Naive thymus-derived CD4-positive, alpha-beta T cell (primary cell): ENCODE results near the gene SRMS. TPM values are rescaled to one million over a fixed set of nuclear protein-coding genes. Genes with fewer than 3 reads are reported as not detected.
A peak's percentile ranks its signal among the peaks of the same experiment; 100 is the strongest.

ENCODE experiments used
- ATAC-seq: fragments of 150-1000 bp; cut with Tn5 transposase; 2 replicates; pipeline ENCODE4 v1.10.0; 2021; ENCODE audit warnings: mild to moderate bottlenecking, moderate library complexity
- CTCF ChIA-PET: fragments of 350-600 bp; sonication (Branson Sonifier 250); formaldehyde crosslinking; loops from one replicate; lab custom pipeline; 2021; ENCODE audit warnings: antibody characterized with exemption; lab: Charles Lee
- POLR2A ChIA-PET: fragments of 350-600 bp; sonication (Branson Sonifier 250); formaldehyde crosslinking; loops from one replicate; lab custom pipeline; 2021; ENCODE audit warnings: antibody characterized with exemption, inconsistent platforms; lab: Charles Lee
- DNase-seq, 9 donors: peaks; one replicate each; pipeline versions ENCODE4 v3.0.0 to v3.0.0-alpha.2; 2020 to 2022; ENCODE audit warnings: mixed read lengths in 1 of 9
- H3K27ac ChIP-seq: one replicate; pipeline ENCODE4 v1.7.0; 2013; ENCODE audit warnings: mild to moderate bottlenecking, low read depth, low read length, moderate library complexity
- H3K27me3 ChIP-seq, 2 donors: one replicate each; pipeline ENCODE4 v1.7.0; 2013; ENCODE audit warnings: low read length in 2 of 2, mild to moderate bottlenecking in 2 of 2, moderate library complexity in 2 of 2; ENCODE audit not compliant: control insufficient read depth in 2 of 2, insufficient read depth in 2 of 2
- H3K36me3 ChIP-seq, 3 experiments: 1 replicate in 2 of 3; 2 replicates in 1 of 3; pipeline ENCODE4 v1.7.0; 2013; ENCODE audit warnings: low read length in 3 of 3, mild to moderate bottlenecking in 3 of 3, moderate library complexity in 1 of 3; ENCODE audit not compliant: insufficient read depth in 3 of 3, control insufficient read depth in 2 of 3
- H3K4me1 ChIP-seq, 2 donors: one replicate each; pipeline ENCODE4 v1.7.0; 2013; ENCODE audit warnings: low read length in 2 of 2, mild to moderate bottlenecking in 2 of 2, moderate library complexity in 1 of 2; ENCODE audit not compliant: control insufficient read depth in 2 of 2, insufficient read depth in 2 of 2
- H3K4me3 ChIP-seq: 2 replicates; pipeline ENCODE4 v1.7.0; 2013; ENCODE audit warnings: mild to moderate bottlenecking, low read length
- H3K9me3 ChIP-seq, 3 experiments: 1 replicate in 2 of 3; 2 replicates in 1 of 3; pipeline ENCODE4 v1.7.0; 2013; ENCODE audit warnings: low read length in 3 of 3; ENCODE audit not compliant: control insufficient read depth in 2 of 3
- H3K27ac Mint-ChIP-seq, 9 donors: one replicate each; pipeline ENCODE4 v1.8.0; 2020 to 2022; ENCODE audit warnings: mixed read lengths in 9 of 9, mild to moderate bottlenecking in 8 of 9, moderate library complexity in 5 of 9, inconsistent platforms in 2 of 9
- H3K27me3 Mint-ChIP-seq, 5 donors: one replicate each; pipeline ENCODE4 v1.8.0; 2021 to 2022; ENCODE audit warnings: mixed read lengths in 5 of 5, mild to moderate bottlenecking in 1 of 5
- H3K36me3 Mint-ChIP-seq, 5 donors: one replicate each; pipeline ENCODE4 v1.8.0; 2020 to 2022; ENCODE audit warnings: mixed read lengths in 5 of 5, mild to moderate bottlenecking in 3 of 5, inconsistent platforms in 1 of 5
- H3K4me1 Mint-ChIP-seq, 7 donors: one replicate each; pipeline ENCODE4 v1.8.0; 2020 to 2022; ENCODE audit warnings: mixed read lengths in 7 of 7, mild to moderate bottlenecking in 3 of 7, inconsistent platforms in 1 of 7
- H3K4me3 Mint-ChIP-seq, 10 donors: one replicate each; pipeline ENCODE4 v1.8.0; 2020 to 2022; ENCODE audit warnings: mild to moderate bottlenecking in 10 of 10, mixed read lengths in 10 of 10, moderate library complexity in 6 of 10, inconsistent platforms in 2 of 10
- H3K9me3 Mint-ChIP-seq, 11 donors: one replicate each; pipeline ENCODE4 v1.8.0; 2020 to 2022; ENCODE audit warnings: mixed read lengths in 11 of 11, mild to moderate bottlenecking in 4 of 11, inconsistent platforms in 1 of 11, moderate library complexity in 1 of 11
- intact Hi-C, 2 donors: fragments of 100-400 bp; cut with micrococcal nuclease; formaldehyde crosslinking; loops; one replicate each; pipeline ENCODE4 v1.15.1; 2023
- polyA plus RNA-seq, 2 donors: library from polyadenylated mRNA; unstranded; fragments of 300-500 nt; fragmentation: Illumina TruSeq; gene quantifications; one replicate each; pipeline ENCODE4 v1.2.3, GENCODE V29; 2021
- total RNA-seq, 6 experiments: library from RNA in 5 of 6; stranded (reverse) in 5 of 6; gene quantifications; 1 replicate in 5 of 6; 2 replicates in 1 of 6; pipeline ENCODE4 v1.2.3 and lab custom pipeline; 2021 to 2026

SRMS gene
- total and polyA plus RNA-seq, 7 experiments from 2014 or later = 0.24 TPM; not detected in 6

GRCh38 chr20:63579017-63579694 lies 31.6 kb upstream of the SRMS start:
- Mint-ChIP-seq H3K4me3 (no peak overlapping the region), H3K4me1 (peaks cover 0 to 14% (median 11%) of the 10 kb centered on the region in 7 donors), H3K27me3 (peaks cover 0 to 47% (median 0%) of the 10 kb centered on the region in 5 donors), H3K36me3 (no peaks in the 10 kb centered on the region), H3K9me3 (no peaks in the 10 kb centered on the region), H3K27ac (peak overlapping the region in 1 of 9 donors; percentile 31)
- Histone ChIP-seq H3K27ac (no peak overlapping the region), H3K4me3 (no peak overlapping the region), H3K9me3 (no peaks in the 10 kb centered on the region), H3K27me3 (no peaks in the 10 kb centered on the region), H3K4me1 (peaks cover 5 to 10% of the 10 kb centered on the region in 2 donors), H3K36me3 (no peaks in the 10 kb centered on the region)
- ATAC-seq (no peak), DNase-seq (no peak)
- ChIA-PET POLR2A (no interaction called here), CTCF (interaction anchor here (0.6 to 0.7 kb wide), 2 partner anchors 8 to 355 kb away, joined by 3 to 6 read pairs; no protein-coding TSS in a partner anchor)
- intact Hi-C loops = no loop called here

GRCh38 chr20:63578224-63579016 lies 30.9 kb upstream of the SRMS start:
- Histone ChIP-seq H3K4me1 (peaks cover 7 to 11% of the 10 kb centered on the region in 2 donors), H3K36me3 (no peaks in the 10 kb centered on the region), H3K27me3 (no peaks in the 10 kb centered on the region), H3K27ac (no peak overlapping the region), H3K4me3 (no peak overlapping the region), H3K9me3 (no peaks in the 10 kb centered on the region)
- ATAC-seq (no peak), DNase-seq (no peak)
- ChIA-PET CTCF (no interaction called here), POLR2A (no interaction called here)
- intact Hi-C loops = no loop called here
- peaks cover 0 to 14% (median 11%) of the 10 kb centered on the region in 7 donors for H3K4me1 Mint-ChIP-seq
- no peaks in the 10 kb centered on the region for H3K9me3 Mint-ChIP-seq
- peaks cover 0 to 43% (median 0%) of the 10 kb centered on the region in 5 donors for H3K27me3 Mint-ChIP-seq
- H3K4me3 Mint-ChIP-seq = peak overlapping the region in 1 of 10 donors; percentile 39
- no peak overlapping the region for H3K27ac Mint-ChIP-seq
- H3K36me3 Mint-ChIP-seq = no peaks in the 10 kb centered on the region

GRCh38 chr20:63577317-63577894 lies 29.9 kb upstream of the SRMS start:
- CTCF ChIA-PET = interaction anchor here (0.6 kb wide), 1 partner anchor 40 kb away, joined by 8 read pairs; no protein-coding TSS in a partner anchor
- H3K9me3 ChIP-seq = no peaks in the 10 kb centered on the region
- H3K27me3 ChIP-seq = no peaks in the 10 kb centered on the region
- peaks cover 0 to 4% (median 0%) of the 10 kb centered on the region in 3 experiments for H3K36me3 ChIP-seq
- Mint-ChIP-seq H3K4me1 (peaks cover 0 to 14% (median 11%) of the 10 kb centered on the region in 7 donors), H3K27me3 (peaks cover 0 to 39% (median 0%) of the 10 kb centered on the region in 5 donors), H3K36me3 (no peaks in the 10 kb centered on the region), H3K4me3 (no peak overlapping the region), H3K9me3 (no peaks in the 10 kb centered on the region), H3K27ac (no peak overlapping the region)
- ATAC-seq (no peak), DNase-seq (no peak)
- H3K4me3 ChIP-seq = no peak overlapping the region
- intact Hi-C loops = no loop called here
- H3K4me1 ChIP-seq = peaks cover 13 to 17% of the 10 kb centered on the region in 2 donors
- POLR2A ChIA-PET = no interaction called here
- no peak overlapping the region for H3K27ac ChIP-seq

GRCh38 chr20:63576311-63576710 lies 28.8 kb upstream of the SRMS start:
- no peak for ATAC-seq
- peaks cover 0 to 12% (median 0%) of the 10 kb centered on the region in 3 experiments for H3K36me3 ChIP-seq
- Mint-ChIP-seq H3K4me3 (peak overlapping the region in 4 of 10 donors; percentile 8 to 59 (median 24)), H3K4me1 (peaks cover 0 to 14% (median 11%) of the 10 kb centered on the region in 7 donors), H3K27me3 (peaks cover 0 to 39% (median 0%) of the 10 kb centered on the region in 5 donors), H3K27ac (peak overlapping the region in 1 of 9 donors; percentile 31), H3K9me3 (no peaks in the 10 kb centered on the region), H3K36me3 (no peaks in the 10 kb centered on the region)
- H3K9me3 ChIP-seq = no peaks in the 10 kb centered on the region
- H3K27ac ChIP-seq = no peak overlapping the region
- ChIA-PET CTCF (interaction anchor here (0.7 kb wide), 1 partner anchor 71 kb away, joined by 4 read pairs; no protein-coding TSS in a partner anchor), POLR2A (no interaction called here)
- H3K4me3 ChIP-seq = no peak overlapping the region
- peaks cover 13 to 15% of the 10 kb centered on the region in 2 donors for H3K4me1 ChIP-seq
- no peak for DNase-seq
- intact Hi-C loops = no loop called here
- no peaks in the 10 kb centered on the region for H3K27me3 ChIP-seq

- DNase-seq (no peak), ATAC-seq (no peak)
- intact Hi-C loops = loop anchor here in 1 of 2 donors (1.0 kb wide), 1 partner anchor 52 kb away; the partner anchor contains the start of gene GMEB2
- H3K27me3 ChIP-seq = no peaks in the 10 kb centered on the region
- H3K27me3 Mint-ChIP-seq = peaks cover 0 to 30% (median 0%) of the 10 kb centered on the region in 5 donors
- peaks cover 7 to 13% of the 10 kb centered on the region in 2 donors for H3K4me1 ChIP-seq
- H3K36me3 ChIP-seq = peaks cover 0 to 12% (median 0%) of the 10 kb centered on the region in 3 experiments
- no peaks in the 10 kb centered on the region for H3K9me3 Mint-ChIP-seq
- ChIA-PET CTCF (no interaction called here), POLR2A (interaction anchor here (1.1 to 2.4 kb wide), 4 partner anchors 22 to 67 kb away, joined by 3 to 7 read pairs (median 5); no protein-coding TSS in a partner anchor)
- H3K4me3 ChIP-seq = peak overlapping the region; percentile 35
- no peaks in the 10 kb centered on the region for H3K9me3 ChIP-seq
- no peak overlapping the region for H3K27ac ChIP-seq
- H3K27ac Mint-ChIP-seq = peak overlapping the region in 2 of 9 donors; percentile 21 to 58
- peaks cover 0 to 7% (median 4%) of the 10 kb centered on the region in 7 donors for H3K4me1 Mint-ChIP-seq
- peak overlapping the region; percentile 47 to 89 (median 68) for H3K4me3 Mint-ChIP-seq
- H3K36me3 Mint-ChIP-seq = no peaks in the 10 kb centered on the region
Observed at GRCh38 chr20:63574829-63575743, 27.5 kb upstream of the SRMS start.
